Psoas muscle (tissue), 8 donors: ENCODE data around the gene PHF12. TPM values are rescaled to one million over a fixed set of nuclear protein-coding genes. Genes with fewer than 3 reads are reported as not detected.
A peak's percentile ranks its signal among the peaks of the same experiment; 100 is the strongest.

Experiments
- ATAC-seq, 4 donors: fragments of 200-7000 bp; cut with Tn5 transposase; one replicate each; pipeline ENCODE4 v1.9.1; 2020; ENCODE audit warnings: moderate library complexity in 3 of 4, mild to moderate bottlenecking in 2 of 4
- DNase-seq, 2 donors: peaks; one replicate each; pipeline ENCODE4 v3.0.0-alpha.2; 2020
- H3K27ac ChIP-seq: fragments of 200-600 bp; one replicate; pipeline ENCODE4 v1.8.0; 2022
- H3K27me3 ChIP-seq, 3 donors: fragments of 200-600 bp in 1 of 3; one replicate each; pipeline versions ENCODE4 v1.6.1 to v1.8.0; 2013 to 2022; ENCODE audit warnings: low read length in 2 of 3, mild to moderate bottlenecking in 2 of 3, moderate library complexity in 1 of 3; ENCODE audit not compliant: insufficient read depth in 3 of 3
- H3K36me3 ChIP-seq, 2 donors: fragments of 200-600 bp in 1 of 2; one replicate each; pipeline versions ENCODE4 v1.6.1 to v1.8.0; 2013 to 2022; ENCODE audit warnings: low read depth in 1 of 2, mild to moderate bottlenecking in 1 of 2, moderate library complexity in 1 of 2; ENCODE audit not compliant: insufficient read depth in 1 of 2
- H3K4me1 ChIP-seq: fragments of 200-600 bp; one replicate; pipeline ENCODE4 v1.8.0; 2022
- H3K4me3 ChIP-seq: fragments of 200-600 bp; one replicate; pipeline ENCODE4 v1.8.0; 2022; ENCODE audit warnings: mild to moderate bottlenecking
- H3K9me3 ChIP-seq: fragments of 200-600 bp; one replicate; pipeline ENCODE4 v1.8.0; 2022
- CTCF ChIP-seq: fragments of 200-600 bp; IDR thresholded peaks from one replicate; pipeline ENCODE4 v1.8.0; 2022; ENCODE audit warnings: antibody characterized with exemption
- WGBS, 3 donors: extraction: QIAGEN DNeasy Blood & Tissue Kit; methylation state at CpG; one replicate each; pipeline versions ENCODE4 v1.1.6 to v1.1.7; 2013; 5-methylcytosine and 5-hydroxymethylcytosine counted together
- intact Hi-C, 2 donors: fragments of 100-400 bp; cut with DNase I; formaldehyde crosslinking; loops; one replicate each; pipeline versions ENCODE4 v1.11.0 to v1.14.2; 2022
- polyA plus RNA-seq, 3 donors: library from polyadenylated mRNA; stranded (reverse); fragments of 200-250 nt; gene quantifications; one replicate each; pipeline ENCODE4 v1.2.3, GENCODE V29; 2013
- total RNA-seq, 4 donors: library from RNA; stranded (reverse); fragmentation: NEBNext Ultra II Directional in 2 of 4; extraction: Animal tissue kit (Norgen Biotek cat#: 25700) in 2 of 4; gene quantifications; one replicate each; pipeline versions ENCODE4 v1.2.1 to v1.2.4, GENCODE V29; 2021 to 2023
- donor health status: healthy with polysubstance abuse.
- donor health status: DM: no; HTN: no; CAD: no; lungs with moderate emphysema.
- donor health status: Bipolar disorder and iron deficiency.
- donor health status: healthy.
- donor health status: DM: yes; HTN: yes; CAD: no.
- donor health status: DM: no; HTN: no; CAD: no.
- donor health status: DM: no; HTN: no; CAD: no.
- donor health status: DM: yes; HTN: yes; CAD: no.

The PHF12 gene
- total and polyA plus RNA-seq, 7 donors = 7.3 to 28.6 (median 22.3) TPM

- peaks cover 10 to 58% of the 10 kb centered on the region in 2 donors for H3K36me3 ChIP-seq
- H3K4me3 ChIP-seq = no peak overlapping the region
- no peaks in the 10 kb centered on the region for H3K27me3 ChIP-seq
- no peaks in the 10 kb centered on the region for H3K9me3 ChIP-seq
- TF ChIP-seq CTCF = no peak
- intact Hi-C loops = loop anchor here (5.0 kb wide), 2 partner anchors 38 to 47 kb away; partner anchors contain the start of gene FLOT2 (in 2 of the 2)
- WGBS, 3 donors = 43 to 51% (median 47%) methylated on average over 2 of the region's 2 CpGs
- no peak overlapping the region for H3K27ac ChIP-seq
- DNase-seq (peak in 1 of 2 donors; percentile 17), ATAC-seq (no peak)
- peaks cover 11% of the 10 kb centered on the region for H3K4me1 ChIP-seq
These were observed 92.4 kb downstream of the PHF12 start for GRCh38 chr17:28858801-28859355.

GRCh38 chr17:28857905-28858800 is 93.2 kb downstream of the PHF12 start:
- Histone ChIP-seq H3K9me3 (no peaks in the 10 kb centered on the region), H3K27ac (no peak overlapping the region), H3K4me1 (peaks cover 11% of the 10 kb centered on the region), H3K36me3 (peaks cover 10 to 58% of the 10 kb centered on the region in 2 donors), H3K4me3 (no peak overlapping the region), H3K27me3 (no peaks in the 10 kb centered on the region)
- intact Hi-C loops = loop anchor here (5.0 kb wide), 2 partner anchors 39 to 46 kb away; partner anchors contain the start of gene FLOT2 (in 2 of the 2)
- 91% methylated on average over 3 of the region's 3 CpGs for WGBS, 3 donors
- DNase-seq (peak in 1 of 2 donors; percentile 14), ATAC-seq (no peak)
- TF ChIP-seq CTCF = no peak

- TF ChIP-seq CTCF = no peak
- Histone ChIP-seq H3K4me3 (peak overlapping the region; percentile 96), H3K27me3 (no peaks in the 10 kb centered on the region), H3K27ac (no peak overlapping the region), H3K4me1 (peaks cover 11% of the 10 kb centered on the region), H3K36me3 (peaks cover 10 to 51% of the 10 kb centered on the region in 2 donors), H3K9me3 (no peaks in the 10 kb centered on the region)
- 85 to 87% (median 87%) methylated on average over 5 of the region's 5 CpGs for WGBS, 3 donors
- ATAC-seq = no peak
- no peak for DNase-seq
- intact Hi-C loops = loop anchor here (5.0 kb wide), 2 partner anchors 41 to 44 kb away; partner anchors contain the start of gene FLOT2 (in 2 of the 2)
These were observed 95.2 kb downstream of the PHF12 start for GRCh38 chr17:28856028-28856574.

- 11 to 16% (median 13%) methylated on average over 5 of the region's 5 CpGs for WGBS, 3 donors
- peaks cover 11% of the 10 kb centered on the region for H3K4me1 ChIP-seq
- peak overlapping the region; percentile 96 for H3K4me3 ChIP-seq
- peak overlapping the region; percentile 86 for H3K27ac ChIP-seq
- DNase-seq (no peak), ATAC-seq (no peak)
- H3K9me3 ChIP-seq = no peaks in the 10 kb centered on the region
- no peaks in the 10 kb centered on the region for H3K27me3 ChIP-seq
- no peak for TF ChIP-seq CTCF
- H3K36me3 ChIP-seq = peaks cover 10 to 43% of the 10 kb centered on the region in 2 donors
- intact Hi-C loops = loop anchor here (5.0 kb wide), 2 partner anchors 42 to 43 kb away; partner anchors contain the start of gene FLOT2 (in 2 of the 2)
These were observed 96.0 kb downstream of the PHF12 start for GRCh38 chr17:28855336-28855679.

Other genes with a start within 250 kb of the PHF12 start
- 1 to 10 TPM in 1 of 4 donors, under 1 TPM in 3; 0.21 to 1.1 (median 0.32) TPM for gene PROCA1, start 239.6 kb downstream of the PHF12 start, total RNA-seq
- gene PROCA1, start 239.6 kb downstream of the PHF12 start, polyA plus RNA-seq = under 1 TPM; 0.32 to 0.51 (median 0.36) TPM
- 10 to 100 TPM in 1 of 4 donors, 1 to 10 TPM in 3; 7.8 to 12.2 (median 9.1) TPM for gene RAB34, start 233.7 kb downstream of the PHF12 start, total RNA-seq
- 10 to 100 TPM in 2 of 3 donors, 1 to 10 TPM in 1; 9.1 to 21.0 (median 10.6) TPM for gene RAB34, start 233.7 kb downstream of the PHF12 start, polyA plus RNA-seq
- 1,000 to 10,000 TPM in 2 of 4 donors, 100 to 1,000 TPM in 2; 978 to 1,214 (median 1,068) TPM for gene RPL23A, start 231.5 kb downstream of the PHF12 start, total RNA-seq
- 1,000 to 10,000 TPM in 2 of 3 donors, 100 to 1,000 TPM in 1; 883 to 1,789 (median 1,153) TPM for gene RPL23A, start 231.5 kb downstream of the PHF12 start, polyA plus RNA-seq
- 1 to 10 TPM in 1 of 4 donors, under 1 TPM in 2, not detected in 1; 0.77 to 1.9 (median 0.88) TPM for gene TLCD1, start 225.3 kb downstream of the PHF12 start, total RNA-seq
- gene TLCD1, start 225.3 kb downstream of the PHF12 start, polyA plus RNA-seq = 1 to 10 TPM in 2 of 3 donors, under 1 TPM in 1; 0.68 to 2.4 (median 1.3) TPM
- 1 to 10 TPM in 2 of 4 donors, under 1 TPM in 2; 0.60 to 1.5 (median 0.92) TPM for gene NEK8, start 222.7 kb downstream of the PHF12 start, total RNA-seq
- gene NEK8, start 222.7 kb downstream of the PHF12 start, polyA plus RNA-seq = 1 to 10 TPM in 1 of 3 donors, under 1 TPM in 2; 0.21 to 1.1 (median 0.80) TPM
- 1 to 10 TPM; 1.4 to 6.7 (median 2.3) TPM for gene TRAF4, start 207.5 kb downstream of the PHF12 start, total RNA-seq
- gene TRAF4, start 207.5 kb downstream of the PHF12 start, polyA plus RNA-seq = 1 to 10 TPM; 1.6 to 3.3 (median 2.1) TPM
- gene FAM222B, start 108.7 kb downstream of the PHF12 start, total RNA-seq = 10 to 100 TPM; 25.3 to 52.9 (median 36.0) TPM
- gene FAM222B, start 108.7 kb downstream of the PHF12 start, polyA plus RNA-seq = 10 to 100 TPM; 22.4 to 66.2 (median 32.2) TPM
- 10 to 100 TPM; 38.3 to 45.6 (median 43.4) TPM for gene ERAL1, start 96.5 kb downstream of the PHF12 start, total RNA-seq
- gene ERAL1, start 96.5 kb downstream of the PHF12 start, polyA plus RNA-seq = 10 to 100 TPM; 41.0 to 98.5 (median 58.8) TPM
- 10 to 100 TPM; 40.8 to 81.1 (median 43.9) TPM for gene FLOT2, start 53.8 kb downstream of the PHF12 start, total RNA-seq
- 10 to 100 TPM; 30.4 to 35.3 (median 34.0) TPM for gene FLOT2, start 53.8 kb downstream of the PHF12 start, polyA plus RNA-seq
- 1 to 10 TPM in 2 of 4 donors, under 1 TPM in 2; 0.48 to 2.1 (median 1.1) TPM for gene DHRS13, start 48.4 kb downstream of the PHF12 start, total RNA-seq
- 1 to 10 TPM; 1.1 to 2.7 (median 1.2) TPM for gene DHRS13, start 48.4 kb downstream of the PHF12 start, polyA plus RNA-seq
- not detected for gene SEZ6, start 54.5 kb upstream of the PHF12 start, total RNA-seq
- under 1 TPM in 1 of 3 donors, not detected in 2; 0.04 TPM for gene SEZ6, start 54.5 kb upstream of the PHF12 start, polyA plus RNA-seq
- 1 to 10 TPM in 1 of 4 donors, under 1 TPM in 2, not detected in 1; 0.26 to 1.7 (median 0.91) TPM for gene PIPOX, start 91.6 kb upstream of the PHF12 start, total RNA-seq
- gene PIPOX, start 91.6 kb upstream of the PHF12 start, polyA plus RNA-seq = 1 to 10 TPM in 1 of 3 donors, under 1 TPM in 2; 0.17 to 3.6 (median 0.35) TPM
- gene MYO18A, start 228.9 kb upstream of the PHF12 start, total RNA-seq = 1,000 to 10,000 TPM in 2 of 4 donors, 100 to 1,000 TPM in 2; 770 to 1,274 (median 938) TPM
- 100 to 1,000 TPM; 142 to 538 (median 318) TPM for gene MYO18A, start 228.9 kb upstream of the PHF12 start, polyA plus RNA-seq